SK-N-MC (cell line): Measurements from ENCODE around the gene ANKRD31.

Experiments
- EZH2 ChIP-seq: fragments of 200-600 bp; sonication (generic); IDR thresholded peaks from one replicate; pipeline ENCODE4 v1.6.1; 2017; ENCODE audit warnings: antibody characterized with exemption
- FOXP2 ChIP-seq: optimal IDR thresholded peaks from 2 replicates; pipeline ENCODE3; 2011; ENCODE audit warnings: mild to moderate bottlenecking, moderate library complexity; ENCODE audit not compliant: insufficient read depth; ENCODE audit errors: extremely low read length, control extremely low read depth
- POLR2AphosphoS5 ChIP-seq: IDR thresholded peaks from 2 replicates; pipeline ENCODE4 v1.6.1; 2012; ENCODE audit warnings: mild to moderate bottlenecking, low read depth, low read length, borderline replicate concordance

- TF ChIP-seq EZH2 (no peak), POLR2AphosphoS5 (no peak), FOXP2 (no peak)
Observed at GRCh38 chr5:75234251-75234650, 2.4 kb downstream of the ANKRD31 start.
